Ascending aorta (tissue), 2 donors: ENCODE measurements around the gene MLXIP. TPM values are rescaled to one million over a fixed set of nuclear protein-coding genes. Genes with fewer than 3 reads are reported as not detected.

Source experiments
- DNase-seq, 2 donors: peaks; one replicate each; pipeline ENCODE4 v3.0.0-alpha.2; 2019; ENCODE audit warnings: low spot score in 2 of 2
- H3K27ac ChIP-seq, 2 donors: fragments of 200-600 bp; sonication (generic); one replicate each; pipeline ENCODE4 v1.5.1; 2016 to 2017; ENCODE audit warnings: mild to moderate bottlenecking in 1 of 2
- H3K27me3 ChIP-seq: fragments of 200-600 bp; sonication (generic); one replicate; pipeline ENCODE4 v1.5.1; 2017
- H3K36me3 ChIP-seq, 2 donors: fragments of 200-600 bp; sonication (generic); one replicate each; pipeline ENCODE4 v1.5.1; 2016
- H3K4me1 ChIP-seq, 2 donors: fragments of 200-600 bp; sonication (generic); one replicate each; pipeline ENCODE4 v1.5.1; 2016 to 2017; ENCODE audit warnings: mild to moderate bottlenecking in 1 of 2
- H3K4me3 ChIP-seq, 2 donors: fragments of 200-600 bp; sonication (generic); one replicate each; pipeline ENCODE4 v1.5.1; 2016 to 2017; ENCODE audit warnings: mild to moderate bottlenecking in 1 of 2
- H3K9me3 ChIP-seq, 2 donors: fragments of 200-600 bp; sonication (generic); one replicate each; pipeline ENCODE4 v1.5.1; 2016
- intact Hi-C: fragments of 100-400 bp; cut with DNase I; formaldehyde crosslinking; loops from one replicate; pipeline ENCODE4 v1.15.1; 2023
- total RNA-seq: library from RNA; depleted of rRNA; stranded (reverse); fragments of >200 nt; gene quantifications from one replicate; pipeline ENCODE4 v1.1.0, GENCODE V29; 2016
- TF ChIP-seq, protein P1 (sequence below), 3 experiments: fragments of 200-600 bp in 2 of 3; fragments of 450-650 bp in 1 of 3; sonication (generic) in 2 of 3; IDR thresholded peaks; one replicate each; pipeline ENCODE4 v1.5.1; 2016 to 2019; ENCODE audit warnings: antibody characterized with exemption in 3 of 3, mild to moderate bottlenecking in 1 of 3, moderate library complexity in 1 of 3

MLXIP gene
- total RNA-seq, 1 donor from 2014 or later = 62.3 TPM

DNA sequence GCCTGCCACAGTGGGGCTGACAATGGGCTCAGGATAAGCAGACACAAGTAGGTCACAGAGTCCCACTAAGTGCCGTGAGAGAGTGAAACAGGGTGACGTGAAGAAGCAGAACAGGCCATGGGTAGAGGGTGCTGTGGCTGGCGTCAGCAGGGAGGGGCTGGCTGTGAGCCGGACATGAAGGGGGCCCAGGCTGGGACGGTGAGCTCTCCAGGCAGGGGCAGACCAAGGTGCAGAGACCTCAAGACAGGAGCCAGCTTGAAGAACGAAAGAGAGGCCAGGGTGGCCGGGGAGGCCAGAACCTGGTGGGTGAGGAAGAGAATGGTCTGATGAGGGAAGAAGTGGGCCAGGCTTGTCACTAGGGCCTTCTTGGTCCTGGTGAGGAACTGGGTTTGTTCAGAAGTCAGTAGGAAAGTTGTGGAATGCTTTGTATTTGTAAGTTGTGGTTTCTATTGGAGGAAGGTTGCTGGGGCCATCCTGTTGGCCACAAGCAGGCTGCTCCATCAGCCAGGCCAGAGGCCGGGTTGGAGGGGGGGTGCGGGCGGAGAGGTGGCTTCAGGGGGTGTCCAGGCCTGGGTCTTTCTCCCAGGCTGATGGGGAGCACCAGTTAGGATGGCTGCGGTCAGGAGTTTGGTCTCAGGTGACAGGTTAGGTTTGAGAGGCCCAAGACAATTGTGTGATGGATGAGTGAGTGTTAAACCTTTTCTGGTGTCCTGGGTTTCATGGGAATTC lies 21.4 kb upstream of the MLXIP start:
- intact Hi-C loops = no loop called here
- H3K4me3 ChIP-seq = no peak overlapping the region
- no peak overlapping the region for H3K27ac ChIP-seq
- no peaks in the 10 kb centered on the region for H3K9me3 ChIP-seq
- H3K4me1 ChIP-seq = peaks cover under 1 to 2% of the 10 kb centered on the region in 2 donors
- H3K27me3 ChIP-seq = no peaks in the 10 kb centered on the region
- H3K36me3 ChIP-seq = peaks cover 6 to 45% of the 10 kb centered on the region in 2 donors
- TF ChIP-seq, protein P1, sequence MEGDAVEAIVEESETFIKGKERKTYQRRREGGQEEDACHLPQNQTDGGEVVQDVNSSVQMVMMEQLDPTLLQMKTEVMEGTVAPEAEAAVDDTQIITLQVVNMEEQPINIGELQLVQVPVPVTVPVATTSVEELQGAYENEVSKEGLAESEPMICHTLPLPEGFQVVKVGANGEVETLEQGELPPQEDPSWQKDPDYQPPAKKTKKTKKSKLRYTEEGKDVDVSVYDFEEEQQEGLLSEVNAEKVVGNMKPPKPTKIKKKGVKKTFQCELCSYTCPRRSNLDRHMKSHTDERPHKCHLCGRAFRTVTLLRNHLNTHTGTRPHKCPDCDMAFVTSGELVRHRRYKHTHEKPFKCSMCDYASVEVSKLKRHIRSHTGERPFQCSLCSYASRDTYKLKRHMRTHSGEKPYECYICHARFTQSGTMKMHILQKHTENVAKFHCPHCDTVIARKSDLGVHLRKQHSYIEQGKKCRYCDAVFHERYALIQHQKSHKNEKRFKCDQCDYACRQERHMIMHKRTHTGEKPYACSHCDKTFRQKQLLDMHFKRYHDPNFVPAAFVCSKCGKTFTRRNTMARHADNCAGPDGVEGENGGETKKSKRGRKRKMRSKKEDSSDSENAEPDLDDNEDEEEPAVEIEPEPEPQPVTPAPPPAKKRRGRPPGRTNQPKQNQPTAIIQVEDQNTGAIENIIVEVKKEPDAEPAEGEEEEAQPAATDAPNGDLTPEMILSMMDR (IDR thresholded peaks at IDR 0.05) = no peak
- no peak for DNase-seq

DNA sequence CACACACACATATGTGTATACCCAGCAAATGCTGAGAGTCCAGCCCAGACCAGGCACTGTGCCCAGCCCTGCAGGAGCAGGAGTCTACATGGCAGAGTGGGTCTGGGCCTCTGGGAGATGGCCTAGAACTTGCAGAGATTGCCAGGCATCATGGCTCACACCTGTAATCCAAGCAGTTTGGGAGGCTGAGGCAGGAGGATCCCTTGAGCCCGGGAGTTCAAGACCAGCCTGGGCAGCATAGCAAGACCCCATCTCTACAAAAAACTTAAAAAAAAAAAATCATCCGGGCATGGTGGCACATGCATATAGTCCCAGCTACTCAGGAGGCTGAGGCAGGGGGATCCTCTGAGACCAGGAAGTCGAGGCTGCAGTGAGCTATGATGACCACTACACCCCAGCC lies 20.8 kb upstream of the MLXIP start:
- H3K27ac ChIP-seq = no peak overlapping the region
- TF ChIP-seq, protein P1 (IDR thresholded peaks at IDR 0.05) = no peak
- H3K27me3 ChIP-seq = no peaks in the 10 kb centered on the region
- no peak for DNase-seq
- H3K36me3 ChIP-seq = peaks cover 6 to 45% of the 10 kb centered on the region in 2 donors
- intact Hi-C loops = no loop called here
- peaks cover 7 to 8% of the 10 kb centered on the region in 2 donors for H3K4me1 ChIP-seq
- H3K9me3 ChIP-seq = no peaks in the 10 kb centered on the region
- H3K4me3 ChIP-seq = no peak overlapping the region

DNA sequence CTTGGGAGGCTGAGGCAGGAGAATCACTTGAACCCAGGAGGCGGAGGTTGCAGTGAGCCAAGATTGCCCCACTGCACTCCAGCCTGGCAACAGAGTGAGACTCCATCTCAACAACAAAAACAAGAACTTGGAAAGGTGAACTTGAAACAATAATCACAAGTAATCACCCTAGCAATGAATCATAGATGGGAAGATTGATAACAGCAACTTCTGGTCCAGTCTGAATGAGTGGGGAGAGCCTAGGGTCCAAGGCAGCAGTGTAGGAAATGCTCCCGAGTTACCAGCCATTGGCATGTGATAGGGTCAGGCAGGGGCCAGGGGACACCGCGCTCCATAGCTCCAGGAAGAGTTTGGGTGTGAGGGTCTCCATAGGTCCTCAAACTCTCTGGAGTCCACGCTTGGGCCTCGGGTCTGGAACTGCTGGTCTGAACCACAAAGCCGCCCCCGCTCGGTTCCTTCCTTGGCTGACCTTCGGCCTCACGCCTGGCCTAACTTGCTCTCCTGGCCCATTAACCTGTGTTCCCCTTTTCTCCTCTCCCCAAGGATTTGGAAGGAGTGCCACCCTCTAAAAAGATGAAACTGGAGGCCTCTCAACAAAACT lies 19.9 kb upstream of the MLXIP start:
- Histone ChIP-seq H3K27me3 (no peaks in the 10 kb centered on the region), H3K9me3 (no peaks in the 10 kb centered on the region), H3K4me1 (peaks cover 14 to 15% of the 10 kb centered on the region in 2 donors), H3K27ac (no peak overlapping the region), H3K4me3 (no peak overlapping the region), H3K36me3 (peaks cover 6 to 45% of the 10 kb centered on the region in 2 donors)
- intact Hi-C loops = no loop called here
- no peak for DNase-seq
- TF ChIP-seq, protein P1 (IDR thresholded peaks at IDR 0.05) = no peak

DNA sequence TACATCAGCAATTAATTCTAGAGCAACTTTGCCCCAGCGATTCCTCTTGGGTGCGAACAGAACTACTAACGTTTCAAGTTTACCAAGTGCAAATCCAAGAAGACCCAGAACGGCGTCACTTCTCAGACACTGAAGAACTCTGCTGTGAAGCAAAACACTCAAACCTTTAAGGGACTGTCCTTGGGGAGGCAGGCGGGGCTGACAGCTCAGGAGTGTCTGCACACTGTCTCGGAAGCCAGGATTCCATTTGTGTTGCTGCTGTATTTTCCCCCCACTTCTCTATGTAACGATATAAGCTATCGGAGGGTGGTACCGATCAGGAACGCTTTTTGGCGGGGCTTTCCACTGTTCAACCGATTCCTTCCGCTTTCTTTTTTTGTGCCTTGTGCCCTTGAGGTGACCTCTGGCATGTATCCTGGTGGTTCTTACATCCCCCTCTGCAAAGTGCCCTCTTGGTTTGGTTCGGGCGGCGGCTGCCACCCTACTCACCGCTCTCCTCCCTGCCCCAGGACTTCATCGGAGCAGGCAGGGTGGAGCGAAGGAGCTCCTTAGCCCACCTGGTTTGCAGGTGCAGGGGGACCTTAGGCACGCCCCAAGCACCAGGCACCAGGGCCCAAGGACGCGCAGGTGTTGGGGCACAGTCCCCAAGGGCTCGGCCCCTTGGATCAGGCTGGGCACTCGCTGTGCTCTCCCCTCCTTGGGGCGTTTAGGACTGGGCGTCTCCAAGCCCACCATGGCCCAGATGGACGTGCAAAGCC lies 19.2 kb upstream of the MLXIP start:
- no peaks in the 10 kb centered on the region for H3K9me3 ChIP-seq
- TF ChIP-seq, protein P1 (IDR thresholded peaks at IDR 0.05) = no peak
- H3K27ac ChIP-seq = no peak overlapping the region
- peaks cover 6 to 45% of the 10 kb centered on the region in 2 donors for H3K36me3 ChIP-seq
- DNase-seq = no peak
- H3K27me3 ChIP-seq = no peaks in the 10 kb centered on the region
- no peak overlapping the region for H3K4me3 ChIP-seq
- H3K4me1 ChIP-seq = peaks cover 14 to 21% of the 10 kb centered on the region in 2 donors
- intact Hi-C loops = no loop called here

DNA sequence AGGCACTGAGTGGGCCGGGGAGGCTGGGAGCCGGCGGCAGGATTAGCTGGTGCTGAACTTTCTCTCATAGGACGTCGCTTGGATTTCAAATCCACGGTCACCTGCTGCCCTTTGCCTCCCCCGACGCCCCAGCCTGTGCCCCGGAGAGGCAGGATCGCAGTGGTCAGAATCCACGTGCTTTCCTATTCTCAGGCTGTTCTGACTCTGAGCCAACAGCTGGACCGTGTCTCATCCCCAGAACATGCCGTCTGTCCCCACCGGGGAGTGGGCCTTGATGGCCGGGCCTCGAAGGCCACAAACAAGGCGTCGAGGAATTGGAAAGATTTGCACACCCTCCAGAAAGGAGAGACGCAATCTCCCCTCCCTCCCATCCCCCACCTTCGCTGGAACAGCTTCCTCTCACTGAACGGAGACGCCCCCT lies 18.5 kb upstream of the MLXIP start:
- no peak for DNase-seq
- TF ChIP-seq, protein P1 (IDR thresholded peaks at IDR 0.05) = no peak
- H3K27me3 ChIP-seq = no peaks in the 10 kb centered on the region
- H3K4me3 ChIP-seq = no peak overlapping the region
- H3K36me3 ChIP-seq = peaks cover 6 to 43% of the 10 kb centered on the region in 2 donors
- no peaks in the 10 kb centered on the region for H3K9me3 ChIP-seq
- intact Hi-C loops = no loop called here
- H3K27ac ChIP-seq = no peak overlapping the region
- peaks cover 14 to 21% of the 10 kb centered on the region in 2 donors for H3K4me1 ChIP-seq
